ENCODE results near the gene OR14A2. TPM values are rescaled to one million over a fixed set of nuclear protein-coding genes. Genes with fewer than 3 reads are reported as not detected.
"Not testable (repeated sequence)": the region's sequence is repeated elsewhere in the genome, so short reads cannot be mapped to it uniquely, and the experiment has no call there.

OR14A2 gene
- polyA plus RNA-seq, 1 of the 3 experiments (the other 2 are of a cell fraction): not detected

- 2% methylated on average over 7 of the region's 7 CpGs for WGBS (ENCODE audit: low lambda C conversion rate)
- Histone ChIP-seq H3K9me3 (no peaks in the 10 kb centered on the region), H3F3A (replicated peaks; ENCODE audit: insufficient read depth) (no peaks in the 10 kb centered on the region), H3K9me2 (no peaks in the 10 kb centered on the region), H3K36me3 (replicated peaks in 1 of 2; ENCODE audit: control insufficient read depth in 1 of 2, insufficient read depth in 2 of 2, low read length in 1 of 2) (no peaks in the 10 kb centered on the region), H3K4me2 (no peak overlapping the region), H3K27me3 (ENCODE audit: insufficient read depth) (no peaks in the 10 kb centered on the region), H3K9ac (no peak overlapping the region), H3K4me3 (ENCODE audit: low read depth in 2 of 2, low read length in 1 of 2) (no peak overlapping the region), H4K20me1 (ENCODE audit: insufficient read depth) (no peaks in the 10 kb centered on the region), H3K4me1 (ENCODE audit: control insufficient read depth in 1 of 2, insufficient read depth in 2 of 2, low read depth in 1 of 2, low read length in 1 of 2) (no peaks in the 10 kb centered on the region), H3K79me2 (ENCODE audit: insufficient read depth) (no peaks in the 10 kb centered on the region), H3K27ac (ENCODE audit: low read depth in 2 of 2, low read length in 1 of 2) (no peak overlapping the region), H2AFZ (ENCODE audit: low read depth) (no peak overlapping the region)
- no peak for DNase-seq
- ChIA-PET CTCF (no interaction called here), POLR2A (no interaction called here)
- TF ChIP-seq TEAD4 (IDR thresholded peaks at IDR 0.05; ENCODE audit: borderline replicate concordance, insufficient read depth) (no peak), JUND (IDR thresholded peaks at IDR 0.05) (no peak), RFX5 (IDR thresholded peaks at IDR 0.05; ENCODE audit: low read length) (no peak)
Measured at GRCh38 chr1:247713753-247714152, 34.2 kb downstream of the OR14A2 start.

GRCh38 chr1:247710681-247711080 lies 37.3 kb downstream of the OR14A2 start:
- POLR2A ChIA-PET; H3K4me1 ChIP-seq (ENCODE audit: control insufficient read depth in 1 of 2, insufficient read depth in 2 of 2, low read depth in 1 of 2, low read length in 1 of 2): not testable (repeated sequence)

GRCh38 chr1:247701338-247701737 lies 46.6 kb downstream of the OR14A2 start:
- Histone ChIP-seq H3K4me3 (ENCODE audit: low read depth in 2 of 2, low read length in 1 of 2) (no peak overlapping the region), H2AFZ (ENCODE audit: low read depth) (no peak overlapping the region), H3K9ac (no peak overlapping the region), H3K27me3 (ENCODE audit: insufficient read depth) (no peaks in the 10 kb centered on the region), H3K4me1 (ENCODE audit: control insufficient read depth in 1 of 2, insufficient read depth in 2 of 2, low read depth in 1 of 2, low read length in 1 of 2) (no peaks in the 10 kb centered on the region), H3K9me2 (no peaks in the 10 kb centered on the region), H3K9me3 (no peaks in the 10 kb centered on the region), H3K36me3 (replicated peaks in 1 of 2; ENCODE audit: control insufficient read depth in 1 of 2, insufficient read depth in 2 of 2, low read length in 1 of 2) (no peaks in the 10 kb centered on the region), H4K20me1 (ENCODE audit: insufficient read depth) (no peaks in the 10 kb centered on the region), H3F3A (replicated peaks; ENCODE audit: insufficient read depth) (no peaks in the 10 kb centered on the region), H3K27ac (ENCODE audit: low read depth in 2 of 2, low read length in 1 of 2) (no peak overlapping the region), H3K4me2 (no peak overlapping the region), H3K79me2 (ENCODE audit: insufficient read depth) (no peaks in the 10 kb centered on the region)
- 41% methylated on average over 1 of the region's 1 CpG for WGBS (ENCODE audit: low lambda C conversion rate)
- ChIA-PET CTCF (no interaction called here), POLR2A (no interaction called here)
- no peak for DNase-seq
- TF ChIP-seq GABPA (IDR thresholded peaks at IDR 0.05; ENCODE audit: low read depth) (no peak), JUND (IDR thresholded peaks at IDR 0.05) (no peak), MEF2A (IDR thresholded peaks at IDR 0.05; ENCODE audit: borderline replicate concordance, low read depth) (no peak), REST (IDR thresholded peaks at IDR 0.05; ENCODE audit: low read depth, low read length) (no peak), TCF12 (IDR thresholded peaks at IDR 0.05) (no peak)

More at GRCh38 chr1:247710681-247711080, 37.3 kb downstream of the OR14A2 start:
- H3K27ac ChIP-seq (ENCODE audit: low read depth in 2 of 2, low read length in 1 of 2); H3K79me2 ChIP-seq (ENCODE audit: insufficient read depth); H3K4me3 ChIP-seq (ENCODE audit: low read depth in 2 of 2, low read length in 1 of 2); DNase-seq; H4K20me1 ChIP-seq (ENCODE audit: insufficient read depth); H2AFZ ChIP-seq (ENCODE audit: low read depth); H3K27me3 ChIP-seq (ENCODE audit: insufficient read depth); H3K36me3 ChIP-seq (replicated peaks in 1 of 2; ENCODE audit: control insufficient read depth in 1 of 2, insufficient read depth in 2 of 2, low read length in 1 of 2); H3K9me2 ChIP-seq; H3K4me2 ChIP-seq; H3K9ac ChIP-seq; H3F3A ChIP-seq (replicated peaks; ENCODE audit: insufficient read depth); H3K9me3 ChIP-seq; CTCF ChIA-PET: not testable (repeated sequence)
- under 1% methylated on average over 8 of the region's 8 CpGs for WGBS (ENCODE audit: low lambda C conversion rate)
